PC-9 (cell line): ENCODE measurements around the gene TNFRSF9. TPM values are rescaled to one million over a fixed set of nuclear protein-coding genes. Genes with fewer than 3 reads are reported as not detected.

ENCODE experiments used
- BruUV-seq: library from RNA; stranded (reverse); fragments of 400-500 nt; replicated peaks from 2 replicates; lab custom pipeline; 2021; lab: Mats Ljungman, UMichigan
- CTCF ChIA-PET: fragments of 300-600 bp; sonication (Branson Sonifier 250); formaldehyde crosslinking; loops from one replicate; lab custom pipeline; 2022; ENCODE audit warnings: antibody characterized with exemption; lab: Charles Lee
- POLR2A ChIA-PET: fragments of 300-600 bp; sonication (Branson Sonifier 250); formaldehyde crosslinking; loops from one replicate; lab custom pipeline; 2022; ENCODE audit warnings: antibody characterized with exemption; ENCODE audit not compliant: unreplicated experiment; lab: Charles Lee
- DNase-seq, 2 experiments: peaks; one replicate each; pipeline versions ENCODE4 v3.0.0 to v3.0.0-alpha.2; 2015 to 2022; ENCODE audit warnings: mixed read lengths in 1 of 2
- H2AFZ ChIP-seq: fragments of 200-600 bp; sonication (generic); 2 replicates; pipeline ENCODE4 v1.8.1; 2017; ENCODE audit warnings: antibody characterized with exemption
- H3F3A ChIP-seq: fragments of 200-600 bp; sonication (generic); 2 replicates; pipeline ENCODE4 v1.8.1; 2017; ENCODE audit warnings: antibody characterized with exemption, mild to moderate bottlenecking, low read depth; ENCODE audit not compliant: insufficient read depth
- H3K27ac ChIP-seq: fragments of 200-600 bp; sonication (generic); 2 replicates; pipeline ENCODE4 v1.6.1; 2016; ENCODE audit warnings: mixed run types
- H3K27me3 ChIP-seq: fragments of 200-600 bp; sonication (generic); 2 replicates; pipeline ENCODE4 v1.6.1; 2016; ENCODE audit warnings: low read depth, mixed run types; ENCODE audit not compliant: insufficient read depth
- H3K36me3 ChIP-seq: fragments of 200-600 bp; sonication (generic); 2 replicates; pipeline ENCODE4 v1.6.1; 2016; ENCODE audit warnings: low read depth, mixed run types
- H3K4me1 ChIP-seq: fragments of 200-600 bp; sonication (generic); replicated peaks from 2 replicates; pipeline ENCODE4 v1.6.1; 2016; ENCODE audit warnings: mixed run types; ENCODE audit not compliant: insufficient read depth
- H3K4me2 ChIP-seq: fragments of 200-600 bp; sonication (generic); 2 replicates; pipeline ENCODE4 v1.6.1; 2017; ENCODE audit warnings: mixed run types
- H3K4me3 ChIP-seq: fragments of 200-600 bp; sonication (generic); 2 replicates; pipeline ENCODE4 v1.6.1; 2016; ENCODE audit warnings: mixed run types
- H3K79me2 ChIP-seq: fragments of 200-600 bp; sonication (generic); 2 replicates; pipeline ENCODE4 v1.6.1; 2017; ENCODE audit warnings: low read depth, mixed run types
- H3K9me2 ChIP-seq: fragments of 200-600 bp; sonication (generic); 2 replicates; pipeline ENCODE4 v1.8.1; 2017; ENCODE audit warnings: mild to moderate bottlenecking; ENCODE audit not compliant: insufficient read depth
- H3K9me3 ChIP-seq: fragments of 200-600 bp; sonication (generic); 2 replicates; pipeline ENCODE4 v1.8.1; 2016; ENCODE audit warnings: low read depth; ENCODE audit not compliant: insufficient read depth
- H4K20me1 ChIP-seq: fragments of 200-600 bp; sonication (generic); 2 replicates; pipeline ENCODE4 v1.8.1; 2017; ENCODE audit not compliant: insufficient read depth
- EZH2 ChIP-seq: fragments of 200-600 bp; sonication (generic); IDR thresholded peaks from 2 replicates; pipeline ENCODE4 v1.8.0; 2017; ENCODE audit warnings: antibody characterized with exemption, low read depth
- intact Hi-C: fragments of 100-400 bp; cut with micrococcal nuclease; formaldehyde crosslinking; loops from one replicate; pipeline ENCODE4 v1.10.0; 2022; ENCODE audit not compliant: unreplicated experiment
- total RNA-seq: library from RNA; stranded (reverse); gene quantifications from 2 replicates; pipeline ENCODE4 v1.2.3, GENCODE V29; 2021
- TF ChIP-seq, protein P1 (sequence below): fragments of 200-600 bp; sonication (generic); conservative IDR thresholded peaks from 2 replicates; pipeline ENCODE4 v1.6.1; 2017; ENCODE audit warnings: mixed run types, antibody characterized with exemption, mild to moderate bottlenecking, moderate library complexity

The TNFRSF9 gene
- total RNA-seq, 1 experiment from 2014 or later, result 0.70 TPM

DNA sequence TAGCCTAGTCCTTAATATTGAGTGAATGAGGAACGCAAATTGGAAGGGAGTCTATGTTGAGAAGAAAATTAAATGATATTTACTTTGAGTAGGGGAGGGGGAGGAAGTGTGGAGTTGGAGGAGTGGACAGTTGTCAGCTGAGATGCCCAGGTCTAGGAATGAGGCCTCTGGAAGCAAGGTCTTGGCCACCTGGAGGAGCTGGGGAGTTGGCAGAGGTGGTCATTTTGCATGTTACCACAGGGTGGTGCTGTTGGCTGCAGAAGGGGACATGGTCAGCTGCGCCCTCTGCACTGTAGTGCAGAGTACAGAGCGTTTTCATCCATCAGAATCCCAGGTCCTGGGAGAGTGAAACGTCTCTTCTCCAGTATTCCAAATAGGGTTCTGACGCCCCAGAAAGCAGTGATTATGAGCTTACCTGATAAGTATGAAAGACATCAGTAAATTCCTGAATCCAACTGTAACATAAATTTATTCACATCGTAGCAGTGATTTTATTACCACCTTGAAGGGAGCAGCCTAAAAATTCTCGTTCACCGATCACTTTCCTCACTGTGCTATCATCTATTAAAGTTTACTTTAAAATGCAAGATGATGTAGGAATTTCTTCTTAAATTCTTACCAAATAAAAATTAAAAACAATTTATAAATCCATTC lies 34.7 kb upstream of the TNFRSF9 start:
- Histone ChIP-seq H3K27me3 (no peaks in the 10 kb centered on the region), H3K4me3 (no peak overlapping the region), H3K4me2 (no peak overlapping the region), H2AFZ (no peak overlapping the region), H3K4me1 (no peaks in the 10 kb centered on the region; the same call in 1 of the 2 replicates), H3K9me2 (no peaks in the 10 kb centered on the region), H3K27ac (no peak overlapping the region), H4K20me1 (no peaks in the 10 kb centered on the region), H3K79me2 (peaks cover 7% of the 10 kb centered on the region; the same call in 1 of the 2 replicates), H3F3A (peaks cover 14% of the 10 kb centered on the region), H3K9me3 (no peaks in the 10 kb centered on the region), H3K36me3 (peaks cover under 1% of the 10 kb centered on the region; the same call in 1 of the 2 replicates)
- POLR2A ChIA-PET, result interaction anchor here (0.5 to 0.6 kb wide), 4 partner anchors 13 to 145 kb away, joined by 4 to 8 read pairs (median 6); partner anchors contain the start of gene PARK7
- DNase-seq, result peak; percentile 56 to 84
- TF ChIP-seq, protein P1, sequence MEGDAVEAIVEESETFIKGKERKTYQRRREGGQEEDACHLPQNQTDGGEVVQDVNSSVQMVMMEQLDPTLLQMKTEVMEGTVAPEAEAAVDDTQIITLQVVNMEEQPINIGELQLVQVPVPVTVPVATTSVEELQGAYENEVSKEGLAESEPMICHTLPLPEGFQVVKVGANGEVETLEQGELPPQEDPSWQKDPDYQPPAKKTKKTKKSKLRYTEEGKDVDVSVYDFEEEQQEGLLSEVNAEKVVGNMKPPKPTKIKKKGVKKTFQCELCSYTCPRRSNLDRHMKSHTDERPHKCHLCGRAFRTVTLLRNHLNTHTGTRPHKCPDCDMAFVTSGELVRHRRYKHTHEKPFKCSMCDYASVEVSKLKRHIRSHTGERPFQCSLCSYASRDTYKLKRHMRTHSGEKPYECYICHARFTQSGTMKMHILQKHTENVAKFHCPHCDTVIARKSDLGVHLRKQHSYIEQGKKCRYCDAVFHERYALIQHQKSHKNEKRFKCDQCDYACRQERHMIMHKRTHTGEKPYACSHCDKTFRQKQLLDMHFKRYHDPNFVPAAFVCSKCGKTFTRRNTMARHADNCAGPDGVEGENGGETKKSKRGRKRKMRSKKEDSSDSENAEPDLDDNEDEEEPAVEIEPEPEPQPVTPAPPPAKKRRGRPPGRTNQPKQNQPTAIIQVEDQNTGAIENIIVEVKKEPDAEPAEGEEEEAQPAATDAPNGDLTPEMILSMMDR, result peak; percentile 84
- TF ChIP-seq EZH2, result no peak
- no TSS peak for BruUV-seq
- CTCF ChIA-PET, result interaction anchor here (0.6 to 1.6 kb wide), 8 partner anchors 15 to 1443 kb away, joined by 3 to 14 read pairs (median 4); no protein-coding TSS in a partner anchor
- intact Hi-C loops, result loop anchor here (1.0 to 5.0 kb wide), 4 partner anchors 339 to 873 kb away; no protein-coding TSS in a partner anchor

DNA sequence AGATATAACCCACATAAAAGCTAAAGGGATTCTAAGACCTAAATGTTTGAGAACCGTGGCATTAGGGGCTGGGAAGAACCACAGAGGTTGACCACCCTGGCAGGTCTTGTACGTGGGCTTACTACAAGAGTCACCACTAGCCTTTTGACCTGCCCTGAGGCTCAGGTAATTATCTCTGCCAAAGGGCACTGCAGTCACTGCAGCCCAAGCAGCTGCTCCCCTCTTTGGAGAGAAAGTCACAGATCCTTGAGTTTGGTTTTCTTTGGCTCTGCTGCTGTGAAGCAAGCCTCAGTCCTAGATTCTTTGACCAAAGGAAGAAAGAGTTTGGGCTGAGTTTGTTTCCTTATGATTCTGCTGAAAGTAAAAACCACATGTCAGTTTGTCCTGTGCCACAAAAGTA lies 32.4 kb upstream of the TNFRSF9 start:
- Histone ChIP-seq H3K36me3 (peaks cover 13% of the 10 kb centered on the region; the same call in 1 of the 2 replicates), H3K4me2 (no peak overlapping the region), H3K9me2 (no peaks in the 10 kb centered on the region), H3K9me3 (no peaks in the 10 kb centered on the region), H3K79me2 (peaks cover 7% of the 10 kb centered on the region; the same call in 1 of the 2 replicates), H3K4me3 (no peak overlapping the region), H3K27me3 (no peaks in the 10 kb centered on the region), H4K20me1 (no peaks in the 10 kb centered on the region), H3K27ac (no peak overlapping the region), H3F3A (peaks cover 18% of the 10 kb centered on the region; the same call in 1 of the 2 replicates), H2AFZ (no peak overlapping the region), H3K4me1 (no peaks in the 10 kb centered on the region; the same call in 1 of the 2 replicates)
- ChIA-PET POLR2A (no interaction called here), CTCF (no interaction called here)
- DNase-seq, result no peak
- TF ChIP-seq, protein P1, result no peak
- intact Hi-C loops, result no loop called here
- no TSS peak for BruUV-seq

DNA sequence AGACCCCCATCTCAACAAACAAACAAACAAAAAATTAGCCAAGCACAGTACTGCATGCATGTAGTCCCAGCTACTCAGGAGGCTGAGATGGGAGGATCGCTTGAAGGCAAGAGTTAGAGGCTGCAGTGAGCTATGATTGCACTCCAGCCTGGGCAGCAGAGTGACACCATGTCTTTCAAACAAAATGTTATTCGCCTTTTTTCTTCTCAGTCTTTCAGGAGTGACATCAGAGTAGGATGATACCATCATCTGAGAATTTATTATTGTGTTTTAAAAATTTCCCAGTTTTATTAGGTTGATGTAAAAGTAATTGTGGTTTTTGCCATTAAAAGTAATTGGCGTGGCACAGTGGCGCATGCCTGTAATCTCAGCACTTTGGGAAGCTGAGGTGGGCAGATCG lies 31.6 kb upstream of the TNFRSF9 start:
- ChIA-PET CTCF (interaction anchor here (0.6 kb wide), 1 partner anchor 414 kb away, joined by 4 read pairs; no protein-coding TSS in a partner anchor), POLR2A (no interaction called here)
- H3K9me3 ChIP-seq, result no peaks in the 10 kb centered on the region
- intact Hi-C loops, result no loop called here
- no peaks in the 10 kb centered on the region for H3K27me3 ChIP-seq
- H3K4me1 ChIP-seq, result no peaks in the 10 kb centered on the region; the same call in 1 of the 2 replicates
- DNase-seq, result no peak
- H4K20me1 ChIP-seq, result peaks cover 3% of the 10 kb centered on the region; the same call in 1 of the 2 replicates
- TF ChIP-seq, protein P1, result no peak
- no peak for TF ChIP-seq EZH2
- no peaks in the 10 kb centered on the region for H3K9me2 ChIP-seq
- H3F3A ChIP-seq, result peaks cover 18% of the 10 kb centered on the region; the same call in 1 of the 2 replicates
- H3K27ac ChIP-seq, result no peak overlapping the region
- no peak overlapping the region for H2AFZ ChIP-seq
- no TSS peak for BruUV-seq
- no peak overlapping the region for H3K4me2 ChIP-seq
- peaks cover 11% of the 10 kb centered on the region for H3K79me2 ChIP-seq
- peaks cover 15% of the 10 kb centered on the region for H3K36me3 ChIP-seq
- H3K4me3 ChIP-seq, result no peak overlapping the region
